HG02852 (cell line): ENCODE measurements around the gene KHDC4.

ENCODE experiments used
- ATAC-seq: cut with Tn5 transposase; IDR thresholded peaks from one replicate; pipeline ENCODE4 v1.9.1; 2021; ENCODE audit warnings: mild to moderate bottlenecking, moderate library complexity; ENCODE audit not compliant: unreplicated experiment

KHDC4 gene

DNA sequence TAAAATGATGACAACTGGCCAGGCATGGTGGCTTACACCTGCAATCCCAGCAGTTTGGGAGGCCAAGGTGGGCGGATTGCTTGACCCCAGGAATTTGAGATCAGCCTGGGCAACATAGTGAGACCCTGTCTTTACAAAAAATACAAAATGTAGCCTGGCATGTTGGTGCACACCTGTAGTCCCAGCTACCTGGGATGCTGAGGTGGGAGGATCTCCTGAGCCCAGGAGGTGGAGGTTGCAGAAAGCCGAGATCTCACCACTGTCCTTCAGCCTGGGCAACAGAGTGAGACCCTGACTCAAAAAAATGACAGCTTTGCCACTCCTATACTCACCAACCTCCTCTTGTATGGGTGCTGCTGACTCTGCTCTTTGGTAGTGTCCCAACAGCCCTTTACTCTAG is 56.3 kb downstream of the KHDC4 start:
- ATAC-seq, result no peak

DNA sequence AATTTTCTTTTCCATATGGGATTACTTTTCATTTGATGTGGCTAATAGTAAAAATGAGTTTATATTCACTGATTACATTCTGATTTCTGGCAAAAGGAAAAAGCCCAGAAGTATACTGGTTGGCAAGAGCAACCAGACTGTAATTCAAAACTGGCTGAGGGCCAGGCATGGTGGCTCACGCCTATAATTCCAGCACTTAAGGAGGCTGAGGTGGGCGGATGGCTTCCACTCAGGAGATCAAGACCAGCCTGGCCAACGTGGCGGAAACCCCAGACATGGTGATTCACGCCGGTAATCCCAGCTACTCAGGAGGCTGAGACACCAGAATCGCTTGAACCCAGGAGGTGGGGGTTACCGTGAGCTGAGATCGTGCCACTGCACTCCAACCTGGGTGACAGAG is 60.4 kb downstream of the KHDC4 start:
- ATAC-seq, result no peak

DNA sequence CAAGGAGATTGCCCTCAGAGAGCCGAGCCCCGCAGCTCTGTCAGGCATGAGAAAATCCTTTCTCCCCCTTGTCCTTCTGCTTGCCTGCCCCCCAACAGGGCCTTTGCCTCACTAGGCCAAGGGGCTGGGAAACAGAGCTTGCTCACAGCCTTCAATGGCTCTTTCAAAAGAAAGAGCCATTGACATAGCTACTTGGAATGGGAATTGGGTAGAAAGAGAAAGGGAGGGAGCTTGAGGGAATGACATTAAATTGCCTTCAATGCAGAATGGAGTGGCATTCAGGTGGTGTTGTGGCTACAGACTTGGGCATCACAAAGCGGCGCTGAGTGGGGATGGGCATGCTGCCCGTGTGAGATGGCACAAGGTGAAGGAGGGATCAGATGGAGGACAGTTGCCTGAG is 61.7 kb downstream of the KHDC4 start:
- no peak for ATAC-seq

DNA sequence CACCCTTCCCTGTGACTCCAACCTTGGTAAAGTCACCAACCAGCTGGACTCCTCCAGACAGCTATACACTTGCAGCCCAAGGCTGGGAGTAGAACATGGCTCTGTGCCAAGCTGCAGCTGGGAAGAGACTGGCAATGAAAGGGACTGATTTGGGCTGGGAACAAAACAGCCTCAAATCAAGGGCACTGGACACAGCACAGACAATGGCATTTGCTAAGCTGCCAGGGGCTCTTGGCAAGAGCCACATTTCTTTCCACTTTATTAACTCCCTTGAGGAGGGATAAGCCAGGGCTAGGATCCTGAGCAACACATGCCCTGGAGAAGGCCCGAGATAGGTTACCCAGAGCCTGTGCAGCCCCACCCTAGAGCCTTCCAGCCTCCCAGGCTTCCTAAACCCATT is 62.8 kb downstream of the KHDC4 start:
- ATAC-seq, result no peak

DNA sequence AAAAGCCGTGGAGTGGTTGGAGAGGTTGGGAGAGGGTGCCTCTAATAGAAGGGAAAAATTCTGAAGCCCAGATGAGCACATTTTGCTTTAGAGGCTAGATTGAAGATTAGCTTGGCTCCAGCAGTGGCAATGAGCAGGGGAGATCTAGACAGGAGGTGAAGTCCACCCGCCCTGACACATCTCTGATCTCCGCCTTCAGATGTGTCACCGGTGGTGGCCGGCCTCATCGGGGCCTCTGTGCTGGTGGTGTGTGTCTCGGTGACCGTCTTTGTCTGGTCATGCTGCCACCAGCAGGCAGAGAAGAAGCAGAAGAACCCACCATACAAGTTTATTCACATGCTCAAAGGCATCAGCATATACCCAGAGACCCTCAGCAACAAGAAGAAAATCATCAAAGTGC is 66.4 kb downstream of the KHDC4 start:
- no peak for ATAC-seq

DNA sequence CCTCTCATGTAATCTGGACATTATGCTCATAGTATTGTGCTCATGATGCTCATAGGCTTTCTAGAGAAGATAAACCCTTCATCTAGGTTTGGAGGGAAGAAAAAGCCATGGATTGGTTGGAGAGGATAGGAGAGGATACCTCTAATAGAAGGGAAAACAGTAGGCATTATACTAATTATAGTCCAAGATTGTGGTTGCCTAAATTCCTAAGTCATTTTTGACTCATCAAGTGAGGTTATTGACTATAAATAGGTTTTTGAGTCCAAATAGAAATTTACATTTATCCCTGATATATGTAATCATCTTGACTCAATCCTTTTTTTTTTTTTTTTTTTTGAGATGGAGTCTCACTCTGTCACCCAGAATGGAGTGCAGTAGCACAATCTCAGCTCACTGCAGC is 69.8 kb downstream of the KHDC4 start:
- ATAC-seq, result no peak
